Motor neuron (in vitro differentiated cells): ENCODE measurements around the gene PAMR1. TPM values are rescaled to one million over a fixed set of nuclear protein-coding genes. Genes with fewer than 3 reads are reported as not detected.

Source experiments
- ATAC-seq, 8 experiments: fragments of 200-7000 bp; cut with Tn5 transposase; replicated peaks in 6 of 8; 2 replicates each; pipeline ENCODE4 v1.8.0; 2021; ENCODE audit warnings: mild to moderate bottlenecking in 8 of 8, moderate library complexity in 8 of 8
- H3K27ac ChIP-seq, 2 donors: fragments of 250-450 bp; sonication (Bioruptor Pico); 2 replicates each; pipeline ENCODE4 v1.9.0; 2021; ENCODE audit warnings: antibody characterized with exemption in 2 of 2, mild to moderate bottlenecking in 2 of 2, moderate library complexity in 1 of 2
- H3K4me1 ChIP-seq, 2 donors: fragments of 250-450 bp; sonication (Bioruptor Pico); replicated peaks in 1 of 2; 2 replicates each; pipeline ENCODE4 v1.6.1; 2021; ENCODE audit warnings: antibody characterized with exemption in 2 of 2, mild to moderate bottlenecking in 2 of 2, moderate library complexity in 1 of 2
- H3K4me3 ChIP-seq, 5 donors: fragments of 250-450 bp; sonication (Bioruptor Pico); 2 replicates each; pipeline ENCODE4 v1.9.0; 2021; ENCODE audit warnings: antibody characterized with exemption in 5 of 5, mild to moderate bottlenecking in 5 of 5, moderate library complexity in 4 of 5
- WGBS, 10 experiments: fragments of 450-650 bp; shearing (Covaris generic); methylation state at CpG; one replicate each; pipeline ENCODE4 v1.0.0; 2022; 5-methylcytosine and 5-hydroxymethylcytosine counted together
- in situ Hi-C, 9 experiments: fragments of 400-800 bp; cut with MboI; loops; one replicate each; pipeline ENCODE4 v1.15.0; 2021; ENCODE audit warnings: low sequenced_read_pairs in 9 of 9, low pct_unique_long_range_greater_than_20kb in 2 of 9; ENCODE audit not compliant: unreplicated experiment in 9 of 9
- total RNA-seq, 8 experiments: library from RNA; unstranded; fragments of 300-600 nt; gene quantifications; 2 replicates each; pipeline versions ENCODE4 v1.2.3 to v1.2.4, GENCODE V29; 2022

PAMR1 gene
- total RNA-seq, 8 experiments from 2014 or later, result 0.11 to 476 (median 0.73) TPM; not detected in 2

DNA sequence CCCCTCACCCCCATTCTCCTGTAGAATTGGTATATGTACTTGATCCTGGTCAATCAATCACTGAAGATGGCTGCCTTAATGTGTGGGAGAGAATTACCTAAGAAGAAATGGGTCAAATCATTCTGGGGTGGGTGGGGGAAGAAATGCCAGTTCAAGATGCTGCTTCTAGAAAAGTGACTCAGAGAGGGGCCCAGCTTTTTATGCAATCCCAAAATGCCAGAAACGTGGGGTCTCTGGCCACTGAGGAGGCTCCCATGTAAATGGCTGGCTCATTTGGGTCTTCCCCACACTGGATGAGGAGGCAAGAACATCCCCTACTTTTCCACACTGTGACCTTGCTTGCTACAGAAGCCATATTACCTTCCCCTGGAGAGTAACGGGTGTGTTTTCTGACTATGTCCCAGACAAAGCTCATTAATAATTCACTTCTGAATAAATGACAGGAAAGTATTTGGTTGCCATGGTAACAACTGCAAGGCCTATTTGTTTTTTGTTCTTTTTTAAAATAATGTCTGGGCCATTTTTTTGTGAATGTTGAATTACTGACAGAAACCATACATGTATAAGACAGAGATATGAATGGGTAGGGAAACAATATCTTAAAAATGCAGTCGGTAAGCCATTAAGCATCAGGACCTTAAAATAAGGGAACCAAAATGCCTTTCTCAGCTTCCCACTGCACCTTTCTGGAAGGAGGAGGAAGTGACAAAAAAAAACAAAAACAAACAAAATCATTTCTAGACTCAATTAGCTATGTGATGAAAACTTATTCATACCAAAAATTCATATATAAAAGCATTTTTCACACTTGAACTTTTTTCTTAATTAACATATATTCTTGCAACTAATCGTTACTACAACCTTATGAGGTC lies 138.1 kb downstream of the PAMR1 start:
- in situ Hi-C loops, result loop anchor here in 5 of 9 experiments (25.0 kb wide), 3 partner anchors 150 to 800 kb away; no protein-coding TSS in a partner anchor
- WGBS, 10 experiments, result 17 to 94% (median 70%) methylated on average over 2 to 3 of the region's 4 CpGs; no CpG with 5 or more reads in 1 of the 10 experiments
- H3K27ac ChIP-seq, result no peak overlapping the region
- H3K4me1 ChIP-seq, result peaks cover under 1 to 13% of the 10 kb centered on the region in 2 donors
- peak in 2 of 8 experiments; percentile 18 to 23 for ATAC-seq
- no peak overlapping the region for H3K4me3 ChIP-seq

DNA sequence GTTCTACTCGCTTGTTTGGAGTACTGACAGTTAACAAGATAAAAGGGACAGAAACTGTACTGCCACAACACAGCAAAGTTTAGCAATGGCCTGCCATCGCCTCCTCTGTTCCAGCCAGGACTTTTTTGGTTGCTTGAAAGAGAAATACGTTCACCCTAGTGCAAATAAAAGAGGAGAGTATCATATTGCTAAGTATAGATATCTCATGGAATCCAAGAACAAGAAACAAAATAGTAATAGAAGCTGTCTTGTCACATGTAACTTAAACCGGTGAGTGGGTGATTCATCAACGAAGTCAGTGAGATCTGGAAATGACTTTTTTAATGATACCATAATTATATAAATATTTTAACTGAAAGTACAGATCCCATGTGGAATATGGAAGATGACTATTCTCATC lies 141.5 kb downstream of the PAMR1 start:
- in situ Hi-C loops, result loop anchor here in 5 of 9 experiments (25.0 kb wide), 3 partner anchors 147 to 797 kb away; no protein-coding TSS in a partner anchor
- peaks cover 0 to 6% of the 10 kb centered on the region in 2 donors for H3K4me1 ChIP-seq
- no peak for ATAC-seq
- H3K4me3 ChIP-seq, result no peak overlapping the region
- 44 to 100% (median 88%) methylated on average over 1 to 5 of the region's 5 CpGs for WGBS, 10 experiments
- no peak overlapping the region for H3K27ac ChIP-seq

Other genes starting within 250 kb of the PAMR1 start
- gene SLC1A2, start 106.1 kb downstream of the PAMR1 start, total RNA-seq, result 10 to 100 TPM in 5 of 8 experiments, 1 to 10 TPM in 3; 1.3 to 96.2 (median 57.1) TPM
- 100 to 1,000 TPM in 1 of 8 experiments, 10 to 100 TPM in 5, 1 to 10 TPM in 2; 5.9 to 254 (median 19.8) TPM for gene FJX1, start 92.8 kb upstream of the PAMR1 start, total RNA-seq
- gene TRIM44, start 137.2 kb upstream of the PAMR1 start, total RNA-seq, result 10 to 100 TPM; 15.7 to 33.5 (median 23.7) TPM